T-helper 2 cell treated with Interferon-gamma antibody and Interleukin-4, amounts not matched to agents 5 μg/mL and 100 μg/mL, for 36 hours (primary cell): ENCODE data around the gene CEP170.

Experiments used
- DNase-seq: peaks from one replicate; pipeline ENCODE4 v3.0.0; 2021; ENCODE audit warnings: low spot score
- H3K27ac Mint-ChIP-seq: one replicate; pipeline ENCODE4 v1.8.0; 2021; ENCODE audit warnings: mild to moderate bottlenecking, mixed read lengths
- H3K27me3 Mint-ChIP-seq: one replicate; pipeline ENCODE4 v1.8.0; 2021; ENCODE audit warnings: low read depth, mixed read lengths
- H3K36me3 Mint-ChIP-seq: one replicate; pipeline ENCODE4 v1.8.0; 2021; ENCODE audit warnings: low read depth, mixed read lengths
- H3K4me1 Mint-ChIP-seq: one replicate; pipeline ENCODE4 v1.8.0; 2021; ENCODE audit warnings: low read depth, mixed read lengths
- H3K4me3 Mint-ChIP-seq: one replicate; pipeline ENCODE4 v1.8.0; 2022; ENCODE audit warnings: mild to moderate bottlenecking, moderate library complexity, mixed read lengths
- H3K9me3 Mint-ChIP-seq: one replicate; pipeline ENCODE4 v1.8.0; 2021; ENCODE audit warnings: mixed read lengths

The CEP170 gene

DNA sequence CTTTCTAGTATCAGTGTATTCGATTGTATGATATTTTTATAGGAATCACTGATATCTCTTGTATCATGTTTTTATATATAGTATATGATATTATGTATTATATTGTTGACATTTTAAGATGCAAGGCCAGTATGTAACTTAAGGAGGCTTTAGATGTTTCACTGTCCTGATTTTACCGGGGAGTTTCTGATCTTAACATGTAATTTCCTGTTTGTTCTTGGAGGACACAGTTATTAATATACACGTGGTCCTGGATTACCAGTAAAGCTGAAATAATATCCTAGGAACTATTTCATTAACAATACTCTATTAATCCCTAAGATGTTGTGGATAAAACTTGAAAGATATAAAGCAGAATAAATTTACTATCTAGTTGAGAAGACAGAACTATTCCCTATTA lies 20.2 kb upstream of the CEP170 start:
- no peak for DNase-seq
- Mint-ChIP-seq H3K9me3 (no peaks in the 10 kb centered on the region), H3K27ac (no peak overlapping the region), H3K4me3 (no peak overlapping the region), H3K36me3 (peaks cover 42% of the 10 kb centered on the region), H3K27me3 (no peaks in the 10 kb centered on the region), H3K4me1 (peaks cover 1% of the 10 kb centered on the region)

DNA sequence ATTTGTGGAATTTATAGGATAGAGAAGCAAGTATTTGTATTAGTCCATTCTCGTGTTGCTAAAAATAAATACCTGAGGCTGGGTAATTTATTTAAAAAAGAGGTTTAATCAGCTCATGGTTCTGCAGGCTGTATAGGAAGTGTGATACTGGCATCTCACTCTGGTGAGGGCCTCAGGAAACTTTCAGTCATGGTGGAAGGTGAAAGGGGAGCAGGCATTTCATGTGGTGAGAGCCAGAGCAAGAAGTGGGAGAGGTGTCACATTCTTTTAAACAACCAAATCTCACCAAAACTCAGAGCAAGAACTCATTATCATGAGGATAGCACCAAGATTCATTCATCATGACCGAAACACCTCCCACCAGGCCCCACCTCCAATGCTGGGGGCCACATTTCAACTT lies 18.9 kb upstream of the CEP170 start:
- Mint-ChIP-seq H3K27me3 (no peaks in the 10 kb centered on the region), H3K9me3 (no peaks in the 10 kb centered on the region), H3K4me3 (no peak overlapping the region), H3K36me3 (peaks cover 40% of the 10 kb centered on the region), H3K27ac (no peak overlapping the region), H3K4me1 (peaks cover 1% of the 10 kb centered on the region)
- DNase-seq = no peak

DNA sequence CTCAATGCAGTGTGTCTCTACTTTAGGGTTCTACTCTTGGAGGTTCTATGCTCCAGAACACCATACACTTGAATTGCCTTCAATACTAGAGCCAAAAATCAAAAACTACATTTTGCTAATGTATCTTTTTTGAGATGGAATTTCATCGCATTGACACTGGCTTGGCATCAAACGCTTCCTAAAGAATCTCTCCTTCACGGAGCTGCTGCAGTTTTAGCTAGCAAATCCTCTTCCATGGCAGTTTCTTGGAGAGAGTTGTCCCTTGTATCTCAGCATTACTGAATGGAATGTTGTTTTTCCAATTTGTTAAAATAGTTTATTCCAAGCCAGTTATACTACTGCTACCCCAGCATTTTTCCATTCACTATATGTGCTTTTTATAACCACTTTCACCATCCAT lies 18.4 kb upstream of the CEP170 start:
- Mint-ChIP-seq H3K36me3 (peaks cover 40% of the 10 kb centered on the region), H3K4me3 (no peak overlapping the region), H3K9me3 (no peaks in the 10 kb centered on the region), H3K4me1 (peaks cover 1% of the 10 kb centered on the region), H3K27me3 (no peaks in the 10 kb centered on the region), H3K27ac (no peak overlapping the region)
- no peak for DNase-seq

DNA sequence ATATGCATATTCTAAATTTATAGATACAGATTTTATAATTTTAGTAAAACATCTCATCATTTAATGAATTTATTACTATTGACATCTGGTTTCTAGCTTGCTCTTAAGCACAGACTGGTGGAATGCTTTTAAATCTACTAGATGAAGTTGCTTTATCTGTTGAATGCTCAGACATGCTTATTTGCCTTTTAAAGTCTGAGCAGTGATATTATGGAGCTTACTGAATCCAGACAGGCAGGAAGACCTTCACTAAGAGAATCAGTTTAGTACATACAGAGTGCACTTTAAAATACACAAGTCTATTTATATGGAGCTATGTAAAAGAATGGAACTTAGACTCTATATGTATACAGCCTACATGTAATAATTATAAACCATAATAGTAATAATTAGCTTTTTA lies 17.3 kb upstream of the CEP170 start:
- Mint-ChIP-seq H3K9me3 (no peaks in the 10 kb centered on the region), H3K4me3 (no peak overlapping the region), H3K4me1 (peaks cover 4% of the 10 kb centered on the region), H3K27ac (no peak overlapping the region), H3K36me3 (peaks cover 35% of the 10 kb centered on the region), H3K27me3 (no peaks in the 10 kb centered on the region)
- no peak for DNase-seq

DNA sequence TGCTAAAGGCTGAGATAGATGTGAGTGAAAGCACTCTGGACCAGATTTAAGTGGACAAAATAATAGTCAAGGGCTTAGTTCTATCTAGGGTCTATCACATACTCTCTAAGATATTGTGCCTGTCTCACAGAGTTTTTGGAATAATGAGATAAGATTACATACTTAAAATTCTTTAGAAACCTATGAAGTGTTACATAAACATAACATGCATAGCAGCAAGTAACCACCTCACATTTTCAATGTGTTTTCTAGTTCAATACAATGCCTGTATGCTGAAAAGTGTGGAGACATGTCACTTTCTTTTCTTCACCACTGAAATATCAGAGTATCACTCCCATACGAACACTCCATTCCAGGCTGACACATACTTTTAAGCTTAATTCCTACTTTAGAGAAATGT lies 16.9 kb upstream of the CEP170 start:
- no peaks in the 10 kb centered on the region for H3K9me3 Mint-ChIP-seq
- H3K27ac Mint-ChIP-seq = no peak overlapping the region
- H3K4me3 Mint-ChIP-seq = no peak overlapping the region
- DNase-seq = no peak
- no peaks in the 10 kb centered on the region for H3K27me3 Mint-ChIP-seq
- peaks cover 4% of the 10 kb centered on the region for H3K4me1 Mint-ChIP-seq
- peaks cover 31% of the 10 kb centered on the region for H3K36me3 Mint-ChIP-seq

DNA sequence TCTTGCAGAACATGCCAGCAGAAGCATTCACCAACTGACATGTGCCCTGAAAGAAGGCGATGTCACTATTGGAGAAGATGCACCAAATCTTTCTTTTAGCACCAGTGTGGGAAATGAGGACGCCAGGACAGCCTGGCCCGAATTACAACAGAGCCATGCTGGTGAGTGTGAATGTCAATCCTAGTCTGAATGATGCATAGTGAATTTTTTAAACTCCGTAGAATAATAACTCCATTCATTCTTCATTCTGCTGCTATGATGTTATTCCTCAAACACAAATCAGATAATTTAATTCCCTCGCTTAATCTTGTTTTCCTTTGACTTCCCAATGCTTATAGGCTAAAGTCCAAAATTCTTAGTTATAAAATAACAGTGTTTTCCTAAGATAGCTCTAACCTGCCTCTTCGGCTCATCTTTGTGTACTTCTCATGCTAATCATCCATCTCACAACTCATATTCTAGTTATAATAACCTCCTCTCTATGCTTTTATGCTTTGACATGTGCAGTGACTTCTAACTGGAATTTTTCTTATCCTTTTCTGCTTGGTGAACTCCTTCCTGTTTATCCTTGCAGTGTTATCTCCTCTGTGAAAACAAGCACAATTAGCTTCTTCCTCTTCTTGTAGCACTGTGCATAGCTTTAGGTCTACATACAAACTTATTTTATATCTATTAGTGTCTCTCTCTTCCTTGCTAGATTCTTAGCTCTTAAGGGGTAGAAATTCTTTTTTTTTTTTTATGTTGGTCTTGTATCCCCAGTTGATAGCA lies 15.2 kb upstream of the CEP170 start:
- Mint-ChIP-seq H3K27me3 (no peaks in the 10 kb centered on the region), H3K27ac (peak overlapping the region; percentile 26), H3K4me1 (peaks cover 4% of the 10 kb centered on the region), H3K4me3 (no peak overlapping the region), H3K9me3 (no peaks in the 10 kb centered on the region), H3K36me3 (peaks cover 18% of the 10 kb centered on the region)
- no peak for DNase-seq

DNA sequence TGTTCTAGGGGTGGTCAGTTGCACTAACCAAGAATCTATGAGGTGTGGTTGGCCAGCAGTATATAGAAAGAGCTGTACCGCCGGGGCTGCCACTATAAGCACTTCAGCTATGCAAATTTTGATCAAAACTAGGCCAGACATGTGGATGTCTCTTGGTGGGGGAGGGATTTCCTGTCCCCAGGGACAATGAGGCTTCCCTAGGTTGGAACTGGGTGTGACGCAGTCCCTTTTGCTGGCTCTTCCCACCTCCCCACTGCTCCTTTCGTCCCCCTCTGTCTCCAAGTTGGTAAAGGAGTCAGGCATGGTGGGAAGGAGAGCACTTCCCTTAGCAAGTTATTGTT lies 14.3 kb upstream of the CEP170 start:
- H3K9me3 Mint-ChIP-seq = no peaks in the 10 kb centered on the region
- H3K36me3 Mint-ChIP-seq = peaks cover 12% of the 10 kb centered on the region
- H3K4me1 Mint-ChIP-seq = peaks cover 9% of the 10 kb centered on the region
- H3K27ac Mint-ChIP-seq = no peak overlapping the region
- no peak for DNase-seq
- H3K27me3 Mint-ChIP-seq = no peaks in the 10 kb centered on the region
- H3K4me3 Mint-ChIP-seq = no peak overlapping the region

DNA sequence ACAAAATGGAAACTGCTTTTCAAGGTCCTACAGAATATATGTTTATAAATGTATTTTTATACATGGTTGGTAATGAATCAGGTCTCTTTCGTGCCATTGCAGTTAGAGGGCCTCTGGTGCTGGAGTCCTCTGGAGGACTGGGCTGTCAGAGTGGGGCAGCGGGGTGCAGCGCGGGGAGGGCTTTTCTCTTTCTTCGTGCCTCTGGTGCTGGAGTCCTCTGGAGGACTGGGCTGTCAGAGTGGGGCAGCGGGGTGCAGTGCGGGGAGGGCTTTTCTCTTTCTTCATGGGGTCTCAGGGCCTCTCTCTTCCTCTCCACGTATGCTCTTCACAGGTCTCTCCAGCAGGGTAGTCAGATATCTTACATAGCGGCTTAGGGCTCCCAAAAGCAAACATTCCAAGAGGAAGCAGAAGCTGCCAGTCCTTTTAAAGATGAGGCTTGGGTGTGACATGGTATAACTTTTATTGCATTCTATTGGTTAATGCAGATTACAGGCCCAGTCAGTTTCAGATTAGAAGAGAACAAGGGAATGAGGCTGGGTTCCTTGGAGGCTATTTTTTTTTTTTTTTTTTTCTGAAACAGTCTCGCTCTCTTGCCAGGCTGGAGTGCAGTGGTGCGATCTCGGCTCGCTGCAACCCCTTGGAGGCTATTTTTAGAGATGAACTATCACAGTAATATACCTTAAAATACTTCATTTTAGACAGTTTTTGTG lies 13.8 kb upstream of the CEP170 start:
- peaks cover 9% of the 10 kb centered on the region for H3K4me1 Mint-ChIP-seq
- H3K9me3 Mint-ChIP-seq = no peaks in the 10 kb centered on the region
- no peak for DNase-seq
- H3K4me3 Mint-ChIP-seq = no peak overlapping the region
- no peaks in the 10 kb centered on the region for H3K27me3 Mint-ChIP-seq
- H3K27ac Mint-ChIP-seq = no peak overlapping the region
- H3K36me3 Mint-ChIP-seq = peaks cover 9% of the 10 kb centered on the region

DNA sequence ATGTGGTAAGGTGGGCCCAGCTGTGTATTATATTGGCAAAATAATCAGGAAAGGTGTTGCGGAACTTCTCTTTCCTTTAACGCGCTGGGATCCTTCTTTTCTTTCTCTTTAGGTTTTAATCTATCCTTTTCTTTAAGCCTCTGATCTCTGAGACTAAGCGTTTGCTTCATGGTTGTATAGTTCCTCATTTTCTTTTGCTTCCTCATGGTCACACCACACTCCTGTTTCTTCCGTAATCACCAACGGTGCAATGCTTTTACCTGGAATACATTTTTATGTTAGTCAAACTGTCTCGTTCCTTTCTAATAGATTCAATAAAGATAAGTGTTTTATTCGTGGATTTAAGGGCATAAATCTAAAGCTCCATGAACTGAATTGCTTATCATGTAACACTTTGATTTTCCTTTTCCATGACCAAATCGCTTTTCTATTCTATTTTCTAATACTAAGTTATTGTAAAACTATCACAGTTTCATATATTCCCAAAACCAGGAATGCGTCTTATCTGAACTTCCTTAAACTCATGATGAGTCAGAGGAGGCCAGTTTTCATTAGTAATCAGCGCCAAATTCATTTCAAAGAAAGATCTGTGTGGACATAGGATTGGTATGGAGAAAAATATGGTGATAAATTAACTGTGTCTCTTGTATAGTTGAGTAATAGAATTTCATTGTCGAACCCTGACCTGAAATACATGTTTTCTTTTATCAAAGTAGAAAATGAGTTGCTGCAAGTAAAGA lies 13.0 kb upstream of the CEP170 start:
- peaks cover 9% of the 10 kb centered on the region for H3K4me1 Mint-ChIP-seq
- DNase-seq = no peak
- no peaks in the 10 kb centered on the region for H3K27me3 Mint-ChIP-seq
- H3K36me3 Mint-ChIP-seq = peaks cover 6% of the 10 kb centered on the region
- no peak overlapping the region for H3K4me3 Mint-ChIP-seq
- H3K27ac Mint-ChIP-seq = no peak overlapping the region
- no peaks in the 10 kb centered on the region for H3K9me3 Mint-ChIP-seq

DNA sequence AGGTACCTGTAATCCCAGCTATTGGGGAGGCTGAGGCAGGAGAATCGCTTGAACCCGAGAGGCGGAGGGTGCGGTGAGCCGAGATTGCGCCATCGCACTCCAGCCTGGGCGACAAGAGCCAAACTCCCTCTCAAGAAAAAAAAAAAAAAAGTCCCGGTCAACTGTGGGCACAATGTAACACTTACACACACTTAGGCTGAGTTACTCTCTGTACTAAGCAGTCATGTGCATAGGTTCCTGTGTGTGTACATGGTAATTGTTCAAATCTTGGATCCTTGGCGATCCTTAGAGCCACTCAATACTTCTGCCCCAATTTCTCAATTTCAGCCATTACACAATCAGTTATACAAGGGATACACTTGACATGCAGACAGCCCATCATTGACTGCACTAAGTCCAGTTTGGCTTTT lies 12.4 kb upstream of the CEP170 start:
- no peak overlapping the region for H3K27ac Mint-ChIP-seq
- no peaks in the 10 kb centered on the region for H3K27me3 Mint-ChIP-seq
- peaks cover 9% of the 10 kb centered on the region for H3K4me1 Mint-ChIP-seq
- DNase-seq = no peak
- H3K9me3 Mint-ChIP-seq = no peaks in the 10 kb centered on the region
- no peak overlapping the region for H3K4me3 Mint-ChIP-seq
- H3K36me3 Mint-ChIP-seq = peaks cover 3% of the 10 kb centered on the region

DNA sequence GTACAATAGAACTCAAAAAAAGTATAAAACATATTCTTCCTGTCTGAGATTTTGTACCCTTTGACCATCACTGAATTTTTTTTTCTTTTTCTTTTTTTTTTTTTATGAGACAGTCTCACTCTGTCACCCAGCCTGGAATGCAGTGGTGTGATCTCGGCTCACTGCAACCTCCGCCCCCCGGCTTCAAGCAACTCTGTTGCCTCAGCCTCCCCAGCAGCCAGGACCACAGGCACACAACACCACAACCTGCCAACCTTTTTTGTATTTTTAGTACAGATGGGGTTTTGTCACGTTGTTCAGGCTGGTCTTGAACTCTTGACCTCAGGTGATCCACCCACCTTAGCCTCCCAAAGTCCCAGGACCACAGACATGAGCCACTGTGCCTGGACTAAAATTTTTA lies 11.2 kb upstream of the CEP170 start:
- H3K4me1 Mint-ChIP-seq = peaks cover 10% of the 10 kb centered on the region

DNA sequence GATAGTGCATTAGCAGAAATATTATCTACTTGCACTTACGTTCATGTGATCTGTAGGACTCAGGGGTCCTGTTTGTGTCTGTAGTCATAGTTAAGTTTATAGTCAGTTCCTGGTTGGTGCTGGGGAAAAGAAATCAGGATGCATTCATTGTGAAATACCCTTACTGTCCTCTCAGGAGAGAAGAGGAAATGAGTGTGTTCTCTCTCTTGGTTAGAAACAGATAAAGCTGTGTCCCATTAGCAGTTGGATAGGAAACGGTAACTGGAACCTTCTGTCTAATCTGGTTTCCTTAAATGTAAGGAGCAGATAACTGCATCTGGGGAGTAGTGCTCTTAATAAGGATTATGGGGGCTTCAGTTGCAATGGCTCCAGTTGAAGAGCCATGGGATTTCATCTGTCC lies 9.6 kb upstream of the CEP170 start:
- peaks cover 15% of the 10 kb centered on the region for H3K4me1 Mint-ChIP-seq
- H3K4me3 Mint-ChIP-seq = no peak overlapping the region
- H3K36me3 Mint-ChIP-seq = peaks cover 7% of the 10 kb centered on the region
- no peak for DNase-seq
- no peak overlapping the region for H3K27ac Mint-ChIP-seq
- H3K9me3 Mint-ChIP-seq = no peaks in the 10 kb centered on the region
- H3K27me3 Mint-ChIP-seq = no peaks in the 10 kb centered on the region

More for the DNA sequence above, 11.2 kb upstream of the CEP170 start:
- peaks cover 3% of the 10 kb centered on the region for H3K36me3 Mint-ChIP-seq
- H3K27me3 Mint-ChIP-seq = no peaks in the 10 kb centered on the region
- no peak overlapping the region for H3K27ac Mint-ChIP-seq
- no peak overlapping the region for H3K4me3 Mint-ChIP-seq
- no peaks in the 10 kb centered on the region for H3K9me3 Mint-ChIP-seq
- no peak for DNase-seq

DNA sequence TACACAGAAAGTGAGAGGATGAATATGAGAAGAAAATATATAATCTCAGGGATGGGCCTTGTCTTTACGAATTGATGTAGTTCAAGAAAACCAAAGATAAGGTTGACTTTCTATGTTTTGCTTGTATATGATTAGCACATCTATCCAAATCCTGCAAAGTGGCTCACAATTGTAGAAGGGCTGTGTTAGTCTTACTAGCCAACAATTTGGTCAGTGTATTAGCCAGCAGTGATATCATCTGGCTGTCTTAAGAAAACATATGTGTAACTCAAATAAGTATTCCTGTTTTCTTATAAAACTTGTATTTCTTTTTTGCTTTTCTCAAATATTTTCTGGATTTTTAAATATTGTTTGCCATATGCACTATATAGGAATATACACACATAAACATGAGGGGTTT lies 6.3 kb upstream of the CEP170 start:
- no peak for DNase-seq
- no peaks in the 10 kb centered on the region for H3K27me3 Mint-ChIP-seq
- no peak overlapping the region for H3K4me3 Mint-ChIP-seq
- peaks cover 20% of the 10 kb centered on the region for H3K4me1 Mint-ChIP-seq
- peaks cover 8% of the 10 kb centered on the region for H3K36me3 Mint-ChIP-seq
- no peaks in the 10 kb centered on the region for H3K9me3 Mint-ChIP-seq
- H3K27ac Mint-ChIP-seq = no peak overlapping the region

DNA sequence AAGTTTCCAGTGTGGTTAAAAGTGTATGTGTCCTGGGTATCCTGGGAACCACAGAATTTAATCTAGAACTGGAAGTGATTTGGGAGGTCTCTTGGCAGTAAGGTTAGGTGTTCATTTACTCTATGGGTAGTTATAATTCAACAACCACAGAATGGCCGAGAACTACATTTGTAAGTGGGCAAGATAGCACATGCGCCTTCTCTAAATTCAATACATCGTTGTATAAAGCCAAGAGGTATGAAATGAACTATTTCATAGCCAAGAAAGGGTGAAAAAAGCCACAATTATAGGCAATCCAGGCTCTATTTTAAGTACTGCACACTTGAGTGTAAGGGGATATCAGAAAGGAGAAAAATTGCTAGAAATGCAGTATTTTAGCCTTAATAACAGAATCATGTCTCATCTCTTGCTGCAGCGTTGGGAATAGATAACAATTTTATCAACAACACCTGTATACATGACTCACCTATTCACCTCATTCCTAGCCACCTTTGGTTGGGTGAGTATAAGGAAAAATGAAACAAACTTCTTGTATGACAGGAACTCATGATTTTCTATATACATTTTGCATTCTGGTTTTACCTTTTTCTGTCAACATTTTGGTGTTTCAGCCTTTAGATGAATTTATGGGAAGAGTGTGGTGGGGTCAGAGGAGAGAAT lies 5.3 kb upstream of the CEP170 start:
- Mint-ChIP-seq H3K4me3 (no peak overlapping the region), H3K27me3 (no peaks in the 10 kb centered on the region), H3K4me1 (peaks cover 20% of the 10 kb centered on the region), H3K36me3 (peaks cover 8% of the 10 kb centered on the region), H3K9me3 (no peaks in the 10 kb centered on the region), H3K27ac (no peak overlapping the region)
- DNase-seq = no peak
